SKM-1 treated with dmso at 0.1 percent for 144 hours (cell line): Measurements from ENCODE around the gene ARHGEF1.
"Not testable (repeated sequence)": the region's sequence is repeated elsewhere in the genome, so short reads cannot be mapped to it uniquely, and the experiment has no call there.

Experiments
- DNase-seq: peaks from one replicate; lab custom pipeline; 2025; ENCODE audit not compliant: unreplicated experiment; lab: John Stamatoyannopoulos, UW

ARHGEF1 gene

GRCh38 chr19:41929536-41930071, 46.6 kb downstream of the ARHGEF1 start:
- no peak for DNase-seq

- no peak for DNase-seq
Measured at GRCh38 chr19:41930322-41930722, 47.3 kb downstream of the ARHGEF1 start.

GRCh38 chr19:41930926-41931592, 48.1 kb downstream of the ARHGEF1 start:
- DNase-seq: no peak

- DNase-seq: no peak
Measured at GRCh38 chr19:41932259-41932719, 49.3 kb downstream of the ARHGEF1 start.

- DNase-seq: no peak
Measured at GRCh38 chr19:41932720-41933332, 49.8 kb downstream of the ARHGEF1 start.

- DNase-seq: no peak
Measured at GRCh38 chr19:41933693-41934426, 50.9 kb downstream of the ARHGEF1 start.

GRCh38 chr19:41934849-41935374, 51.9 kb downstream of the ARHGEF1 start:
- DNase-seq: no peak

- no peak for DNase-seq
Measured at GRCh38 chr19:41935760-41936415, 52.9 kb downstream of the ARHGEF1 start.

- DNase-seq: no peak
Measured at GRCh38 chr19:41936416-41936850, 53.4 kb downstream of the ARHGEF1 start.

GRCh38 chr19:41936961-41937360, 54.0 kb downstream of the ARHGEF1 start:
- DNase-seq: no peak

GRCh38 chr19:41937525-41938468, 54.8 kb downstream of the ARHGEF1 start:
- no peak for DNase-seq

- not testable (repeated sequence) for DNase-seq
Measured at GRCh38 chr19:41939209-41939608, 56.2 kb downstream of the ARHGEF1 start.

- DNase-seq: no peak
Measured at GRCh38 chr19:41939861-41940730, 57.1 kb downstream of the ARHGEF1 start.

GRCh38 chr19:41940731-41941409, 57.9 kb downstream of the ARHGEF1 start:
- DNase-seq: no peak

- DNase-seq: no peak
Measured at GRCh38 chr19:41941410-41942202, 58.6 kb downstream of the ARHGEF1 start.

GRCh38 chr19:41944336-41944735, 61.4 kb downstream of the ARHGEF1 start:
- DNase-seq: no peak

- no peak for DNase-seq
Measured at GRCh38 chr19:41945135-41945766, 62.3 kb downstream of the ARHGEF1 start.
